MG63 (cell line): ENCODE data around the gene SPECC1. TPM values are rescaled to one million over a fixed set of nuclear protein-coding genes. Genes with fewer than 3 reads are reported as not detected.
"Not testable (repeated sequence)": the region's sequence is repeated elsewhere in the genome, so short reads cannot be mapped to it uniquely, and the experiment has no call there.

Experiments used
- DNase-seq: peaks from one replicate; pipeline ENCODE4 v3.0.0-alpha.2; 2020
- H3K27me3 ChIP-seq: fragments of 250-450 bp; sonication (Bioruptor Pico); 2 replicates; pipeline ENCODE4 v1.5.1; 2020; ENCODE audit warnings: mild to moderate bottlenecking, moderate library complexity
- H3K36me3 ChIP-seq: fragments of 250-450 bp; sonication (Bioruptor Pico); 2 replicates; pipeline ENCODE4 v1.5.1; 2020; ENCODE audit warnings: mild to moderate bottlenecking, moderate library complexity
- H3K4me3 ChIP-seq: fragments of 250-450 bp; sonication (Bioruptor Pico); 2 replicates; pipeline ENCODE4 v1.5.1; 2020; ENCODE audit warnings: mild to moderate bottlenecking, moderate library complexity
- H3K9me3 ChIP-seq: fragments of 250-450 bp; sonication (Bioruptor Pico); 2 replicates; pipeline ENCODE4 v1.5.1; 2020; ENCODE audit warnings: mild to moderate bottlenecking, moderate library complexity
- total RNA-seq: library from RNA; depleted of rRNA; stranded (reverse); fragments of >200 nt; shearing (Covaris generic); gene quantifications from 2 replicates; pipeline ENCODE4 v1.2.3, GENCODE V29; 2014; ENCODE audit warnings: low replicate concordance

Gene SPECC1
- total RNA-seq, 1 experiment from 2014 or later = 13.7 TPM

DNA sequence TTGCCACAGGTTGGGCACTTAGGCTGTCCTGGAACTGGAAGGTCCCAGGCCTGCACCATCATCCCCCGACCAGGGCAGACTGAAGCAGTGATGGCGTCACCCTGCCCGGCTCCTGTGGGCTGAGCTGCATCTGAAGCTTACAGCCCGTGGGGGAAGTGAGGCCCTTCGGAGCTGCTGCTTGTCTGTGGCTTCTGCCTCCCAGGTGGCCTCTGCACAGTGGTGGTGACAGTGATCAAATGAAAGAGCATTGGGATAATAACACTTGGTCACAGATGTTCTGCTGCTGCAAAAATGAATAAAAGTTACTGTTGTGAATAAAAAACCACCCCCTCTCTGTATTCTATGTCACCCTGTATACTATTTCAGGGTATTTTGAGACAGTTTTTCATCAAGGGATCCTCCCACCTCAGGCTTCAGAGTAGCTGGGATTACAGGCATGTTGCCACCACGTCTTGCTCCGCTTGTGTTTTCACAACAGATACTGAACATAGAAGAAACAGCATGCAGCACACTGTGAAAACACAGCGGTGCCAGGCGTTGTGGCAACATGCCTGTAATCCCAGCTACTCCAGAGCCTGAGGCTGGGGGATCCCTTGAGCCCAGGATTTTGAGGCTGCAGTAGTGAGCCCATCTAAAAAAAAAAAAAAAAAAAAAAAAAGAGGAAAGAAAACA, 293.2 kb downstream of the SPECC1 start:
- Histone ChIP-seq H3K36me3 (no peaks in the 10 kb centered on the region), H3K4me3 (no peak overlapping the region), H3K27me3 (no peaks in the 10 kb centered on the region), H3K9me3 (peaks cover 9% of the 10 kb centered on the region)
- no peak for DNase-seq

DNA sequence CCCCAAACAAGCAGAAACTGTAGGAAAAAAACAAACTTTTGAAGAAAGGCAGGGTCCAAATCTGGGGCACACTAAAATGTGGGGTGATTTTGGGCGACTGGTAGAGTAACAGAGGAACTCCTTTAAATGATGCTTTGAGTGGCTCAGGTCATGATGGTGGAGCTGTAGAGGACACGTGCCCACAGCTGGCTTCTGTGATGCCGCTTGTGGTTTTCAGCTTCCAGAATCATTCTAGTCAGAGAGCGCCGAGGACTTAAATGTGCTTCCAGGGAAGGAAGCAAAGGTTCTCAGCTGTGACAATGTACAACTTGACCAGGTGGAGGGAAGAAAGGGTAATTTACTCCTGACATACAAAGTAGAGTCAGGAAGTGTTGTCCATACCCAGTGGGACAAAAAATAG, 295.8 kb downstream of the SPECC1 start:
- no peak for DNase-seq
- Histone ChIP-seq H3K4me3 (no peak overlapping the region), H3K36me3 (no peaks in the 10 kb centered on the region), H3K9me3 (peaks cover 15% of the 10 kb centered on the region), H3K27me3 (no peaks in the 10 kb centered on the region)

DNA sequence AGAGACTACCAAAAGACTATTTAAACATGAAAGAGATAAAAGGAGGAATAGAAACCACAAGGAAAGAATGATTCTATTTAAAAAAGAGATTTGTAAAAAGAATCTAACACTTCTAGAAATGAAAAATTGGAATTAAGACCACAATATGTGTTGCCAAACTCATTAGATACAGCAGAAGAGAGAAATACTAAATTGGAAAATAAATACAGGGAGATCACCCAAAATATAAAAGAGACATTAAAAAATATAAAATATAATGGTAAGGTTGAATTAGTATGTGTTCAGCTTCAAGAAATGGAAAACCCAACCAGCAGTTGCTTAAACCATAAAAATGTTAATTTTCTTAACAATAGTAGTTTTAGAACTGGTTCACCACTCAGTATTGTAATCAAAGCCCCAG, 297.8 kb downstream of the SPECC1 start:
- Histone ChIP-seq H3K27me3 (no peaks in the 10 kb centered on the region), H3K4me3 (no peak overlapping the region), H3K9me3 (peaks cover 15% of the 10 kb centered on the region), H3K36me3 (no peaks in the 10 kb centered on the region)
- DNase-seq = no peak

DNA sequence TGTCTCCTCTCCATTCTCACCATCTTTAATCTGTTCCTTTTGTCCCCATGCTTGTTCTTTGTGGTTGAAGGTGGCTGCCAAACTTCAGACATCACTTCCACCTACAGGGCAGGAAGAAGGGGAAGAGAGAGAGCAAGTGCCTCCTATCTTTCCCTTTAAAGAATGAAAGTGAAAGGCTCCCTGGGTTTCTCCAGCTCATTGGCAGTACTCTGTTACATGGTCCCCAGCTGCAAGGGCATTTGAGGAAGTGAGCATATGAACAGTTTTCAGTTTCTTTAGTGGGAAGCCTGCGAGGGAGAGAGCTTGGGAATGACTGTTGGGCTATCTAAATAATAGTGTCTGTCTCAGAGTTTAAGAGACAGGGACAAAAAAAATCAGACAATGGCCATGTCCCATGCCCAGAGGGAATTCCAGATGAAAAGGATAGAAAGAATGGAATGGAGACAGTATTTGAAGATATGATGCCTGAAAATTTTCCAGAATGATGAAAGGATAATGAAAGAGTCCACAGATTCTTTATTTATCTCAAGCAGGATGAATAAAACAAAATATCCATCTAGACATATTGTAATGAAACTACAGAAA, 298.3 kb downstream of the SPECC1 start:
- peaks cover 15% of the 10 kb centered on the region for H3K9me3 ChIP-seq
- no peaks in the 10 kb centered on the region for H3K27me3 ChIP-seq
- no peak overlapping the region for H3K4me3 ChIP-seq
- no peaks in the 10 kb centered on the region for H3K36me3 ChIP-seq
- no peak for DNase-seq

DNA sequence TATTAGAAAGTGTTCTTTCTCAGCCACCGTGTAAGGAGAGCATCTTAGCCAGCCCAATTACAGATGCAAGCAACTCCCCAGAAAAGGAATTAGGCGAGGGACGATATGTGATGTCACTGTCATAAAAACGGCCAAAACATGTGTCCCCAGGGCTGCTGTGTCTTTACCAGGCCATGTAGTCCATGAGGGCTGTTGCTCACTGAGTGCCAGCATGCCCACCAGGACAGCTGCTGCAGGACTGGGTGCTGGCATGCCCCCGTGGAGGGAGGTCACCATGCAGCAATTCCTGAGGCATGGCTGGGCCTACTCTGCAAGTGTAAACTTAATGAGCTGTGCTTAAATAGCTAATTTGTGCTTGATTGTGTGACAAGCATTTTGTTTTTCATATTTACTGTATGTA, 301.3 kb downstream of the SPECC1 start:
- Histone ChIP-seq H3K27me3 (no peaks in the 10 kb centered on the region), H3K9me3 (peaks cover 15% of the 10 kb centered on the region), H3K4me3 (no peak overlapping the region), H3K36me3 (no peaks in the 10 kb centered on the region)
- DNase-seq = no peak

DNA sequence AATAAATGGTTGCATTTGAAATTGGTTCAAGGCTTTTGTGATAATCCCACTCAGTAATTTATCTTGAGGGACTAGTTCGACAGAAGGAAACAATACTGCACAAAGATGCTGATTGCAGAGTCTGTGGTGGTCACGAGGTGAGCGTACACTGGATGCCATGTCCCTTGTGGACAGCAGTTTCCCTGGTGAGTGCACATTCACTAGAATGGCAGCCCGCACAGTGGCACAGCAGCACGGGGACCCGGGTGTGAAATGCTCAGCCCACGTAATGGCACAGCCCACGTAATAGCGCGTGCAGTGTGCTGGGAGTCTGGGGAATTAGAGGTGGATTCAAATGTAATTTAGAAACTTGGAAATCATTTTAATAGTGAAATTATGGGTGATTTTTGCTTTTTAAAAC, 304.1 kb downstream of the SPECC1 start:
- no peak for DNase-seq
- H3K27me3 ChIP-seq = no peaks in the 10 kb centered on the region
- no peak overlapping the region for H3K4me3 ChIP-seq
- H3K36me3 ChIP-seq = no peaks in the 10 kb centered on the region
- H3K9me3 ChIP-seq = no peaks in the 10 kb centered on the region

DNA sequence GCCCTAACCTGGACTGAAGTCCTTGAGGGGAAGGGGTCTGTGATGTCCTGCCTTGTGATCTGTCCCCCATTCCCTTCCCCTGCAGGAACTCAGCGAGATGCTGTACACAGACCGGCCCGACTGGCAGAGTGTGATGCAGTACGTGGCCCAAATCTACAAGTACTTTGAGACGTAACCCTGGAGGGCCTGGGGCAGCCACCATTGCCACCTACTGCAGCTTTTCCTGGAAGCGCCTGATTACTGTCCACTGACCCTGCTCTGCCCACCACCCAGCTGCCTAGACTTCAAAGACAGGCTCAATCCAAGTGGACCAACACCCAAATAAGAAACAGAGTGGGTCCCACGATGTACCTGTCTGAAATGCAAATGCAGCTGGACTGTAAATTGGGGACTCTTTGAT, 304.7 kb downstream of the SPECC1 start:
- Histone ChIP-seq H3K36me3 (no peaks in the 10 kb centered on the region), H3K27me3 (no peaks in the 10 kb centered on the region)
- DNase-seq = no peak

DNA sequence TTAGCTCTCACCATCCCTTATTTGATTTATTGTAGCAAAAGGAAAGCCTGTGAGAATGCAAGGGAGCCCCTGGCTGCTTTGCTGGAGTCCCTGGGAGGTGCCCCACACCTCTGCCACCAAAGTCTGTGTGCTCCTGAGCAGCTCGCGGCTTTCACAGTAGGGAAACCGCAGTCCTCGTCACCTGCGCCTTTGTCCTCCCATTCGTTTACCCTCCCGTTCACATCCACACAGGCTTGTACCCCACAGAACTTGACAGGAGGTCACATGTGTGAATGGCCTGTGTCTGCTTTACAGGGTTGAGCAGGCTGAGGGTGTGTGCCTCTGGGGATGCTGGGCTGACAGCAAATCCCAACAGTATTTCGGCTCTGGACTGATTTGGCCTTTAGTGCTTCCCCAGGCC, 305.7 kb downstream of the SPECC1 start:
- no peak for DNase-seq
- Histone ChIP-seq H3K27me3 (no peaks in the 10 kb centered on the region), H3K36me3 (no peaks in the 10 kb centered on the region), H3K9me3 (no peaks in the 10 kb centered on the region), H3K4me3 (no peak overlapping the region)

More for the DNA sequence above, 304.7 kb downstream of the SPECC1 start:
- Histone ChIP-seq H3K9me3 (no peaks in the 10 kb centered on the region), H3K4me3 (no peak overlapping the region)

DNA sequence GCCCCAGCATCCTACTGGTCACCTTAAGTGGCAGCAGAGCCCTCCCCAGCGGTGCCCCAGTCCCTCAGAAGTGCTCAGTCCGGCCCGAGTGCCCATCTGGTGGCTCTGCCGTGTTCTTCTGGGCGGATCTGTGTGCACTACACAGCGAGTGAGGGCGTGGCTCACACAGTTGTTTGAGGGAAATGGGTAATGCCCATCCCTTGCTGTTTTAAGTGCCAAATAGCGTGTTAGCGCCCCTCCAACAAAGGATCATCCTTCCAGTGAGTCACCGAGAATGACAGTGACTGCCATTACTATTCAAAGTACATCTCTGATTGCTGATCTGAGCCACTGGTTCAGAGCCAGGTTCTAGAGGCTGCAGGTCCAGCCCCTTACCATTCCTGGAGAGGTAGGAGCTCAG, 306.2 kb downstream of the SPECC1 start:
- no peaks in the 10 kb centered on the region for H3K9me3 ChIP-seq
- no peak for DNase-seq
- no peaks in the 10 kb centered on the region for H3K36me3 ChIP-seq
- H3K4me3 ChIP-seq = no peak overlapping the region
- no peaks in the 10 kb centered on the region for H3K27me3 ChIP-seq

DNA sequence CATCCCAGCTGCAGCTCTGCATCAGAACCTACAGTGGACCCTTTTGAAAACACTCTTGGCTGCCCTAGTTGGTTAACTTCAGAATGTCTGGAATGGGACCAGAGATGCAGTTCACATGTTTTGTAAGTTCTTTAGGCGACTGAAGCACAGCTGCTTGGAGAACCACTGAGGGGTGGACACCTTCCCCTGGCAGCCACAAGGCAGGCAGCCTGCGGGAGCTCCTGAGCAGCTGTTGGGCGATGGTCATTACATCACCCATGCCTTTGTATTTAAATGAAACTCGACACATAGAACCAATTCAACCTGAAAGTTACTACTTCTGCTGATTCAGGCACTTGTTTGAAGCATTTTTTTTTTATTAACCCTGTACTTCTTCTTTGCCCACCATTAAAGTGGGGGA, 306.7 kb downstream of the SPECC1 start:
- H3K36me3 ChIP-seq = no peaks in the 10 kb centered on the region
- H3K27me3 ChIP-seq = no peaks in the 10 kb centered on the region
- H3K4me3 ChIP-seq = no peak overlapping the region
- no peak for DNase-seq
- no peaks in the 10 kb centered on the region for H3K9me3 ChIP-seq

DNA sequence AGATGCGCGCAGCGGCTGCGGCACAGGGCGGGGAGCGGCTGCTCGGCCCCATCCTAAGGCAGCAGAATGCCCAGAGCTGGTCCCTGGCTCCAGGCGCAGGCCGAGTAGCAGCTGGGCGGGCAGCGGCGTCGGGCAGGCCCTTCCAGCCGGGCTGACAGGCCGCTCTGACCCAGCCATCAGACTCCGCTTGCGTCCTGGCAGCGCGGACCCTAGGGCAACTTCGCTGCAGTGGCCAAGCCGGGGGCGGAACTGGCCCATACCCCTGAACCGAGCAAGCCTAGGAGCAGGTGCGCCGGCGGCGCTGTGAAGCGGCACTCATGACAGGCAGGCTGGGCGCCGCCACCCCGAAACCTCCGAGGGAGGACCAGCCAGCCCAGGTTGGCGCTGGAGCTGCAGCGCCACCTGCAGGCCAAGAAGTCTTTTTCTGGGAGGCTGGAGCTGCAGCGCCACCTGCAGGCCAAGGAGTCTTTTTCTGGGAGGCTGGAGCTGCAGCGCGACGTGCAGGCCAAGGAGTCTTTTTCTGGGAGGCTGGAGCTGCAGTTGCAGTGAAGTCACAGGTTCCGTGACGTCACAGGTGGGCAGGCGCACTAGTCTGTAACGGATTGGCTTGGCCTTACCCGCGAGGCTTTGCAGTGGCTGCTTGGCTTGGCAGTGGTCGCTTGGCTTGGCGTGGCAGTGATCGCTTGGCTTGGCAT, 311.5 kb downstream of the SPECC1 start:
- not testable (repeated sequence) for H3K9me3 ChIP-seq, H3K36me3 ChIP-seq, H3K27me3 ChIP-seq
- DNase-seq = peak; percentile 99
- peak overlapping the region; percentile 56 for H3K4me3 ChIP-seq

DNA sequence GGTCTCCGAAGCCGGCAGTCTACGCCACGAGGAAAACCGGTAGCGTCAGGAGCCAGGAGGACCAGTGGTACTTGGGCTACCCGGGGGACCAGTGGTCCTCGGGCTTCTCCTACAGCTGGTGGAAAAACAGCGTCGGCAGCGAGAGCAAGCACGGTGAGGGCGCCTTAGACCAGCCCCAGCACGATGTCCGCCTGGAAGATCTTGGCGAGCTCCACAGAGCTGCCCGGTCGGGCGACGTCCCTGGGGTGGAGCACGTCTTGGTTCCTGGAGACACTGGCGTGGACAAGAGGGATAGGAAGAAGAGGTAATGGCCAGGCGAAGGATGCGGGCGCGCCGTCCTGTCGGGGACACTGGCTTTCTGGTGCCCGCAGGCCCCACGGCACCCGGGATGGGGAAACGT, 312.2 kb downstream of the SPECC1 start:
- H3K36me3 ChIP-seq, H3K9me3 ChIP-seq, H3K27me3 ChIP-seq: not testable (repeated sequence)
- H3K4me3 ChIP-seq = peak overlapping the region; percentile 56
- peak; percentile 50 for DNase-seq

DNA sequence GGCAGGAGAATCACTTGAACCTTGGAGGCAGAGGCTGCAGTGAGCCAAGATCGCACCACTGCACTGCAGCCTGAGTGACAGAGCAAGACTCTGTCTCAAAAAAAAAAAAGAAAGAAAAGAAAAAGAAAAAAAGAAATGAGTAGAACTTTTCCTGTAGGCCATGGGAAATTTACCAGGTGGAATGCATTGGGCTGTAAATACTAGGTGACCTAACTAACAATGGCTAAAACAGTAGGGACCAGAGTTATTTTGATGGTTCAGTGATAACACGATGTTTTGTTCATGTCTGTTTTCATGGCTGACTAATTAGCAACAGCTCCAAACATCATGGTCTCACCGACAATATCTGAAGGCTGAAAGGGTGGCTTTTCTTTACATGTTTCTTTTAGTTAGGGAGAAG, 318.6 kb downstream of the SPECC1 start:
- H3K4me3 ChIP-seq, H3K36me3 ChIP-seq, H3K27me3 ChIP-seq, H3K9me3 ChIP-seq, DNase-seq: not testable (repeated sequence)

DNA sequence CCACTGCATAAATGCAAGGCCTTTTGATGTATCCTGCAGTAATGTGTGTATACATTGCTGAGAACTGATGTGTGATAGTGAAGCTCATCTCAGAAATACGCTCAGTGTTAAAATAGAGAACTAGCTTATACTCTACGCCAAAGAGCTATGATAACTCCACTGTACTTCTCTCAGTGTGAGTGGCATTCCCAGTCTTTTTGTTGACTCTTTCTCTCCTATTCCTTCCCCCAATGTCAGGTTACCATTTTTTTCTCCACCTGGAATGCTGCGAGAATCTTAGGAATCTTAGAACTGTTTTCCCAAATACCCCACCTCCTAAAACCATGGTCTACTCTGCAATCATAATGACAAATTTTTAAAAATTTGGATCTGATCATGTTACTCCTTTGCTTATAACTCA, 342.2 kb downstream of the SPECC1 start:
- not testable (repeated sequence) for H3K4me3 ChIP-seq, H3K36me3 ChIP-seq, H3K27me3 ChIP-seq, DNase-seq, H3K9me3 ChIP-seq

DNA sequence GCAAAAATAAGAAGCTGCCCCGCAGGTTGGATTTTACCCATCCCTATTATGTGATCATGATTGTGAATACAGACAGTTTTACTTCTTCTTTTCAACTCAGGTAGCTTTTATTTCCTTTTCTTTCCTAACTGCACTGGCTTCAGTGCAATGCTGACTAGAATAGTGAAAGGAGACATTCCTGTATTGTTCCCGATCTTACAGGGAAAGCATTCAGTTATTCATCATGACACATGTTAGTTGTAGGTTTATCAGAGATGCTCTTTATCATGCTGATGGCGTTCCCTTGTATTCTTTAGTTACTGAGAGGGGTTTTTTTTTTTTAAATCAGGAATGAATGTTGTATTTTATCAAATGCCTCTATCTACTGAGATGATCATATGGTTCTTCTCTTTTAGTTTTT, 343.4 kb downstream of the SPECC1 start:
- not testable (repeated sequence) for DNase-seq, H3K36me3 ChIP-seq, H3K9me3 ChIP-seq, H3K27me3 ChIP-seq, H3K4me3 ChIP-seq

DNA sequence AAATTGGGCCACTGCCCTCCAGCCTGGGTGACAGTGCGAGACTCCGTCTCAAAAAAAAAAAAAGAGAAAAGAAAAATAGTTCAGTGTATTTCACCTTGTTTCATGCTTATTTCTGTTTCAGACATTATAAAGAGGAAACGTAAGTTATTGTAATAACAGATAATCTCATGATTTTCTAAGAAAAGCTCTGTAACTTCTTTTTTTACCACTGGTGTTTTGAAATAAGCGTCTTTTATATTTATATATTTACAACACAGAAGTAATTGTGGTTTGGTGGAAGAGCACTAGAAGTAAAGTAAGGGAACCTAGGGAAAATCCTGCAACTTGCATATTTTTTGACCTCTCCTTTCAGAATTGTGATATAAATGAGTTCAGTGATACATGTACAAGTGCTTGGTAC, 354.7 kb downstream of the SPECC1 start:
- not testable (repeated sequence) for DNase-seq, H3K9me3 ChIP-seq, H3K36me3 ChIP-seq, H3K27me3 ChIP-seq, H3K4me3 ChIP-seq
